Measurements from ENCODE around the gene AUTS2.
"Not testable (repeated sequence)": the region's sequence is repeated elsewhere in the genome, so short reads cannot be mapped to it uniquely, and the experiment has no call there.

The AUTS2 gene

DNA sequence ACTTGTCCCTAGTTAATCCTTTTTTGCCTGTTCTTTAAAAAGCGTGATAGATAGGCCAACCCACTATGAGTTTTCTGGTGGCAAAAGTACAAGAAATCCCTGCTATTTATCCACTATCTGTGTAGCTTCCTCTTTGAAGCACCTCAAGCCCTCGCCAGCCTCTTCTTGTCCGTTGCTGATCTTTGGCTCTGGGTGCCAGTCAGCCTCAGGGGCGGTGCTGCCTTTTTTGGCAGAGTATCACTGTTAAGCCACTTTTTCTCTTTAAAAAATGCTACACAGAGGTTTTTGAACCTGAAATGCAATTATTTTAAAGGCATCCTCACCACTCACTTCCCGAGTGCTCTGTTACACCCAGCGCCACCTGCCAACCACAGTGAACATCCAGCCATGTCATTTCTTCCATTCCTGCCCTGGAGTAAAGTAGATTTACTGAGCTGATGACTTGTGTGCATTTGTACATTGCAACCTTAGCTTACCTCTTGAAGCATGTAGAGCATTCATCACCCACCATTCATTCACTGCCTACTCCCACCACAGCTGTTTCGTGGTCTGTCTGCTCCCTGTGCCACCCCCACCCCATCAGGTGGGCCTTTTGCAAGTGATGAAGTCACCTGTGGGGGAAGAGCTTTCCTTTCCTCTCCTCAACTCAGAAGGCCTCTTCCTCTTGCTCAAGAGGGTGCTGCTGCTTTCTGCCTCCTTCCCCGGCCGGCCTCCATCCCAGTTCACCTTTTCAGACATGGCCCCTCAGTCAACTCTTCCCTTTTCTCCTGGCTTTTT, 1119.5 kb downstream of the AUTS2 start:
- DNase-seq (ENCODE audit: low read depth), result no peak

DNA sequence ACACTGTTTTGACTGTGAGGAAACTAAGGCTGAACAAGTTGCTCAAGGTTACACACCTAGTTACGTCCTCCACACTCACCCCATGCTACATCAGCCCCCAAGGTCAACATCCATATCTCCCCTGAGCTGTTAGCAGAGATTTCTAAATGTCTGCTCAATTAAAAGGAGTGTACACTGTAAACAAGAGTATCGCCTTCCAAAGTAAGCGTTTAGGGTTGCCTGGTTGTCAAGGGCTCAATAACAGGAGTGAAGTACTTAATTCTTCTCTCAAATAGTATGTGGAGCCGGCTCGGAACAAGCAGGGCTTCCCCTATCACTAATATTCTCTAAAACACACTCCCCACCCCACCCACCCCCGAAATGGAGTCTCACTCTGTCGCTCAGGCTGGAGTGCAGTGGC, 1120.8 kb downstream of the AUTS2 start:
- DNase-seq (ENCODE audit: low read depth), result no peak

DNA sequence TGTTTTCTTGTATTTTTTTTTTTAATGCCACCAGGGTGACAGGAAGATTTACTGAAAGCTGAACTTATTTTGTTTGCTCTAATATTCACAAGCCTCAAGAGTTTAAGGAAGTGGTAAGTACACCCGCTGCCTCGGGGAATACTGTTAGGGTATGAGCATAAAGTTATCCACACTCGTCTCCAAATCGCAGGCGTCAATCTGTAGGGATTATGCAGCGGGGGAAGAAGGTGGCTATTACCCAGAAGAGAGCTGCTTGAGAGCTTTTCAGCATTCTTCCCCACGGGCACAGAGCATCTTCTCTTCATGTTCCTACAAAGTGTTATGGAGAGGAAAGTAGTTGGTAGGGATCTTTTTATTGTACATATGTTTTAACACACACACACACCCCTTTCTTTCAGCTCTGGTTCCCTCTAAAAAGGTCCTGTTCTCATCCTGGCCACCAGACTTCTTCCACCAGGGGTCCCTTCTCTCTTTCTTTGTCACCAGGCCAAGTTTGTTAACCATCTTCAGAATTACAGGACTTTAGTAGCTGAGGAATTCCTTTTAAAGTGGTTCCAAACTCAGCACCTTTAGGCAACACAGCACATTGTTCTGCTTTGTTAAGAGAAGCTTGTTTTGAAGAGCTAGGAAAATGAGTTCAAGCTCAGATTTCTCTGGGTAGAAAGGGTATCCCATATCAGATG, 1122.1 kb downstream of the AUTS2 start:
- DNase-seq (ENCODE audit: low read depth), result no peak

DNA sequence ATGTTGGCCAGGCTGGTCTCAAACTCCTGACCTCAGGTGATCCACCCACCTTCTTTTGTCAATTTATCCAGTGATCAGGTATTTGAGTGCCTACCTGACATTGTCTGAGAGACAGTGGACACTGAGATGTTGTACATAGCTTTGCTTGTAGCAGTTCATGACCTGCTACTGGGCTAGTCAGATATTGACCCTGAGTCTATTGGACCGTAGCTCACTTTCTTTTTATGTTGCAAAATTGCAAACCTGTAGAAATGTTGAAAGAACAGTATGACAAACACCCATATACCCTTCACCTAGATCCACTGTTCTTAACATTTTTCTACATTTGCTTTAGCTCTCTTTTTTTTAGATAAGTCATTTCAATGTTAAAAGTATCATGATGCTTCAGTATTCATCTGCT, 1123.2 kb downstream of the AUTS2 start:
- no peak for DNase-seq (ENCODE audit: low read depth)

DNA sequence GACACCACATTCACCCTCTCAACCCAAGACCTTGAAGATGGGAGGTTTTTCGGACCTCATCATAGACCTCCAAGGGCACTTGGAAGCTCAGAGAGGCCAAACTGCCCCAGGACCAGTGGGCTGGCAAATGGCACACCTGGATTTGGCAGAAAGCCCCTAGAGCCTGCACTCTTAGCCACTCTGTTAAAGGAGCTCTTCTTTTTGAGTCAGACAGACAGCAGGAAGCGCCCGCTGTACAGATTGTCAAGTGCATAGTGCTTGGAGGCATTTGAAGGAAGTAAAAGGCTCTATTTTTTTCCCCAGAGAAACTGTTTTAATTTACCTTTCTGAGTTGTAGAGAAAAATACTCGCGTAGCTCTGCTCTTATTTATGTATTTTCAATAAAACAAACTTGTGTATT, 1125.1 kb downstream of the AUTS2 start:
- no peak for DNase-seq (ENCODE audit: low read depth)

DNA sequence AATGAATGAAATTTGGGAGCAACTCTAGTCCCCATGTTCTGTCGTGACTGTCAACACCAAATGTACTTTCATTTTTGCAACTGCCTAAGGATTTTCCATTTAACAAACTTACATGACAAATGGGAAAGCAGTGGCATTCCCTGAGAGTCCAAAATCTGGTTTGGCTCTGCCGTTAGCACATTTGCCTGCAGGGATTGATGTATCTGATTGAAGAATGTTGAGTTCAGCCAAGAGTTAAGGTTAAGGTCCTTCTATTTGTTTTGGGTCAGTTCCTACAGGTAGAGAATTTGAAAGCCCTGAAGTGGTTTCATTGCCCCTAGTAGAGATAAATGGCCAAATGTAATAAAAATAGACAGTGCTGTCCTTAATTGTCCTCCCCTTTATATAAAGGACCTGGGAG, 1127.2 kb downstream of the AUTS2 start:
- no peak for DNase-seq (ENCODE audit: low read depth)

DNA sequence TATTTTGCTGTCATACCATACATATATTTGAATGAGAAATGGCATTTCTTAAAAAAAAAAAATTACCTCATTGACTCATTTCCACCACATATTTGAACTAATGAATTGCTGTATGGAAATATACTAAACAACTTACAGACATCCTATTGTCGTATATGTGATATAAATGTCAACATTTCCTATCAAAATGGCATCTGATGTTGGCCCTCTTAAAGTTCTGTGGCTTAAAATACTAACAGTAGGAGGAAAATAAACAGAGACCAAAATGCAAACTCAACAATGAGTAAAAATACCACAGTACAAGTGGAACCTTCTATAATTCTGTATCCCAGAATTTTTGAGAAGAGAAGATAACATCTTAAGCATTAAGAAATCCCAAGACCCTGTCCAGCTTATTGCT, 1128.0 kb downstream of the AUTS2 start:
- no peak for DNase-seq (ENCODE audit: low read depth)

DNA sequence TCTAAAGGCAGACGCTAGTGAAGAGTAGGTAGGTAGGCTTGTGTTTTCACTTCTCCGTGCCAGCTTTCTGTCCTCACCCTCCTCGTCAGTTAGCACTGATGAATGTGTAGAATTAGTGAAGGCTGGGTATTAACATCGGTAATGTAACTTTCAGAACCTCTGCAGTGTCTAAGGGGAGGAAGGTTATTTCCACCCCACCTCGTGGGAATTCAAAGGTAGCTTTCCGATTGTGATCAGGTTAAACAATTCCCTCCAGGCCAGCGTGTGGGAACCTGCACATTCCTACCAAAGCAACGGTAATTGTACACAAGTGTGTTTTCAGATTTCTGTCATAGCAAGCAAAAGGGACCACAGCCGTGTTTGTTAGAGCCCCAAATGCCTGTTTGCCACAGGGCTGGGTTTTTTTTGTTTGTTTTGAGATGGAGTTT, 1128.7 kb downstream of the AUTS2 start:
- no peak for DNase-seq (ENCODE audit: low read depth)

DNA sequence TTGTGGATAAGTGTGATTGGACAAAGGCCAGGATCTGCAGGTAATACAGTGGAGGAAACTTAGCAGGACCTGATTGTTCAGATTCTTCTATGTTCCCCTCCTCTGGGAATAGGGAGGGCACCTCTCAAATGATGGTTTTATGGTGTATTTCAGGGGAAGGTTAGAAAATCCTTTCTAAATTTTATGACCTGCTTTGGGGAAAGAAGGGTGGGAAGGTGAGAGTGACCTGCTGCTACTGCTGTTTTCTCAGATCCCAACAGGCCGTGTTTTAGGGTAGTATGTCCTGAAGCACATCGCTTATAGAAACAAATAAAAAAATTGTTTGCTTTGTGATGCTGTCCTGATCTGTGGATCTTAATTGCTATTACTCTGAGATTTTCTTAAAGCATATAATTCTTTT, 1129.6 kb downstream of the AUTS2 start:
- no peak for DNase-seq (ENCODE audit: low read depth)

DNA sequence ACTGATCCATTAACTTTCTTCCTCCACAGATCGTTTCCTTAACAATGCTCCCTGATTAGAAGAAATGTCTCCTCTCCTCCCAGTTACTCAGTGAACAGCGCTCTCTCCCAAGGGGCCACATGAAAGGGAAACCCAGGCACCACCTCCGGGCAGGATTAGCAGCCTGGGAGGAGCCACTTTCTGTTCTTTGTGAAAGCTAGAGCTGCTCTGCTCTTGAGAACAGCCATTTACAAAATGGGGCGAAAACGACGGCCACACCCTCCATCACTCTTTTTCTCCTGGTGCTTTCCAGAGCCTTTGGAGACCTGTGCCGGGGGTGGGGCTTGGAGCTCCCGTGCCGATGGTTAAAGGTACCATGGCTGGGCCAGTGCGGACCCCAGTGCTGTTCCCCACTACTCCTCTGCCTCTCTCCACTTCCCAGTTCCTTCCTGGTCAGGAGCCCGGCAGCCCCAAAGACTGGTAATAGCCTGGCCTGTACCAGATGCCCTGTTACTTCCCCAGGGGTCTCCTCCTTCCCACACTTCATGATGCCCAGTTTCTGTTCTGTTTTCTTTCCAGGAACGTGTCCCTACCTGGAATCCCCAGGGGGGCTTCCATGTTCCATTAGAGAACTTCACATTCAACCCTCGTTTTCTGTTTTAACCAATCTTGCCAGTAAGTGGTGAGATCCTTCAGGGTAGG, 1130.7 kb downstream of the AUTS2 start:
- no peak for DNase-seq (ENCODE audit: low read depth)

DNA sequence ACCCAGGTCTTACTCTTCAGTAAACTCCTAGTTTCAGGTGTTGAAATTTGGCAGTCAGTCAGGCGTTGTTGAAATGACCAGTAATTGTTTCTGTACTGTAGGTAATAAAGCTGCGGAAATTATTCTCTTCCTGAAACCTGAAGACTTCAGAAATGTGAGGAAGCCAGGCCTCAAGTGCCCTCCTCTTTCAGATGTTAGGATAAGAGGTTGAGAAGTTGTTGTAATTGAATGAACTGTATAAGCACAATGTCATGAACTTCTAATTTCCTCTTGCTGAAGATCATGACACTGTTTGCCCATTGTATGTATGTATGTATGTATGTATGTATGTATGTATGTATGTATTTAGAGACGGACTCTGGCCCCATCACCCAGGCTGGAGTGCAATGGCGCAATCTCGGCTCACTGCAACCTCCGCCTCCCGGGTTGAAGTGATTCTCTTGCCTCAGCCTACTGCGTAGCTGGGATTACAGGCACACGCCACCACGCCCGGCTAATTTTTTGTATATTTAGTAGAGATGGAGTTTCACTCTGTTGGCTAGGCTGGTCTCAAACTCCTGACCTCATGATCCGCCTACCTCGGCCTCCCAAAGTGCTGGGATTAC, 1131.4 kb downstream of the AUTS2 start:
- DNase-seq (ENCODE audit: low read depth), result not testable (repeated sequence)

DNA sequence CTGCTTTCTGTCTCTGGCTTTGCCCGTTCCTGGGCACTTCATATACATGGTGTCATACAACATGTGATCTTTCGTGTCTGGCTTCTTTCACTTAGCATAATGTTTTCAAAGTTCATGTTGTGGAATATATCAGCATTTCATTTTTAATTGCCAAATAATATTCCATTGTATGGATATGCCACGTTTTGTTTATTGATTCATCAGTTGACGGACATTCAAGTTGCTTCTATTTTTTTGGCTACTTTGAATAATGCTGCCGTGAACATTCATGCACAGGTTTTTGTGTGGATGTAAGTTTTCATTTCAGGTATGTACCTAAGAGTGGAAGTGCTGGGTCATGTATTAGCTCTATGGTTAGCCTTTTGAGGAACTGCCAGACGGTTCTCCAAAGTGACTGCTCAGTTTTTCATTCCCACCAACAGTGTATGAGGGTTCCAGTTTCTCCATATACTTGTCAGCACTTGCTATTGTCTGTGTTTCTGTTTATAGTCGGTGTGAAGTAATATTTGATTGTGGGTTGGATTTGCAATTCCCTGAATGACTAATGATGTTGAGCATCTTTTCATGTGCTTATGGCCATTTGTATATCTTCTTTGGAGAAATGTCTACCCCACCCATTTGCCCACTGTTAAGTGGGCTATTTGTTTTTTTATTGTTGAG, 1132.3 kb downstream of the AUTS2 start:
- no peak for DNase-seq (ENCODE audit: low read depth)

DNA sequence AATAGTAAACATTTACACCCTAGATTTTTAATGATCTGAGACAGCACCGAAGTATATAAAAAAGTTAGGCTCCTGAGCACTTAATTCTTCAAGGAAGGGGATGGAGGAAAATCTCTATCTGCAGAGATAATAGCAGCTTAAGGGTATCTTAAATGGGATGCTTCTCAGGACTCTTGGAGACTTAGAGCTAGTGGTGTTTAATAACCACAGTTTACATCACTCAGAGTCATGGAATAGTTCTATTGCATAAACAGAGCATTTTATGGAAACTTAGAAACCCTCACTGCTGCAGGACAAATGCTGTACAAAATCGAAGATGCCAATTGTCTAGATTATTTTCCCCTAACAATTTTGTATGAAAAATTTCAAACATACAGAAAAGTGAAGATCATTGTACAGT, 1134.8 kb downstream of the AUTS2 start:
- DNase-seq (ENCODE audit: low read depth), result no peak

DNA sequence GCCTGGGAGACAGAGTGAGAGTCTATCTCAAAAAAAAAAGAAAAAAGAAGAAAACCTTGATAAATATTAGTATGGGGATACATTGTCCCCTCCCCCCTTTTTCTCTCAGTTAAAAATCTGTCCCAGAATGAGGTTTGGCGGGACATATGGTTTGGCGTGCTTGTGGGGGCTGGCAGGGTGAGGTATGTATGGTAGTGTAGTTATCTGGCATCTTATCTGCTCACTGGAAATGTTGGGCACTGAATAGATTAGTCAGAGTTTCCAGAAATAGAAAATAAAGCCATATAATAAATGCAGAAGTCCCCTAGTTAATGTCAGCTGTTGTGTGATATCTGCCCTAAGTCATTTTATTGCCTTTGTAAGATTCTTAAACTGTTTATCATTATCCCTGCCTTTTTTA, 1136.1 kb downstream of the AUTS2 start:
- no peak for DNase-seq (ENCODE audit: low read depth)

DNA sequence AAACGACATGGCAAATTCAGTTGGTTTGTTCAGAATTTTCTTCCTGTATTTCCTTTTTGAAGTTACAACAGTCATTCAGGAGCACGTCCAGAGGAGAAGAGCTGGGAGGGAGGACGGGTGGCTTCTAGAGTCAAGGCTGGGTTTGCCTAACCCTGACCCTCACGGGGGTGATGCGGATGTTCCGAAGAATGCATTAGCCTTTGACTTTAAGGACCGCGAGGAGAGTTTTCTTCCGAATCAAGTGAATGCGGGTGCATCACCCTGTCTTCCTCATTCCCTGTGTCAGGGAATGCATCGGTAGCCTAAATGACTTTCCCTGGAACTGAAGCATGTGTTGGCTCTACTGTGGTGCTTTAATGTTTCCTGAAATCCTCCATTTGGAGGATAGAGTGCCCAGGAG, 1137.0 kb downstream of the AUTS2 start:
- DNase-seq (ENCODE audit: low read depth), result no peak

DNA sequence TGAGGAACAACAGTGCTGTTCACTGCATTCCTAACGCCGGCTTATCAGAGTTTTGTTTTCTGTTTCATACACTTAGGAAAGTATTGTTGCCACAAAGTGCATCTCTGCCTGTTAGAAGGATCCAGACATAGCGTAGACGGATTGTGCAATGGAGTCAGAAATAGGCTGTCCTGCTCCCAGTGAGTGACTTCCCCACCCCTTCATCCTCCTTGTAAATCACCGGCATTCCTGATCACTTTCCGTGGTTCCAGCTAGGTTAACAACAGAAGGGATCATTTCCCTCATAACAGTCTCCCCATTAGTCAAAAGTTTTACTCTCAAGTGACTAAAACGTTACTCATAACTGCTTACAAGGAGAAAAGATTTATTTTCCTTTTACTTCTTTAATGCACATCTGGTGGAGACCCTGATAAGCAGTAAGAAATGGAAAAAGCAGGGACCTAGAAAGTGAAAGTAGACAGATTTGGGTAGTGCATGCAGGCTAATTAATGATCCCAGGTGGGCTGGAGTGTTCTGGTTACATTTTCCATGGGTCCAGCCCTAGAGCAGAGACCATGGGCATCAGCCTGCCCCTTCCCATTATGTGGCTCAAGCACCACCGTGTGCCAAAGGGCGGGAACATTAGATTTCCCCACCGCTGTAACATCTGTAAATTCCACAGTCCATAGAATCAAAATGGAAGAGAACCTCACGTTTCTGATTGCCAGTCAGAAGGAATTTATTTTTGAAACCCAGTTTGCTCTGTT, 1138.6 kb downstream of the AUTS2 start:
- DNase-seq (ENCODE audit: low read depth), result peak; percentile 35

DNA sequence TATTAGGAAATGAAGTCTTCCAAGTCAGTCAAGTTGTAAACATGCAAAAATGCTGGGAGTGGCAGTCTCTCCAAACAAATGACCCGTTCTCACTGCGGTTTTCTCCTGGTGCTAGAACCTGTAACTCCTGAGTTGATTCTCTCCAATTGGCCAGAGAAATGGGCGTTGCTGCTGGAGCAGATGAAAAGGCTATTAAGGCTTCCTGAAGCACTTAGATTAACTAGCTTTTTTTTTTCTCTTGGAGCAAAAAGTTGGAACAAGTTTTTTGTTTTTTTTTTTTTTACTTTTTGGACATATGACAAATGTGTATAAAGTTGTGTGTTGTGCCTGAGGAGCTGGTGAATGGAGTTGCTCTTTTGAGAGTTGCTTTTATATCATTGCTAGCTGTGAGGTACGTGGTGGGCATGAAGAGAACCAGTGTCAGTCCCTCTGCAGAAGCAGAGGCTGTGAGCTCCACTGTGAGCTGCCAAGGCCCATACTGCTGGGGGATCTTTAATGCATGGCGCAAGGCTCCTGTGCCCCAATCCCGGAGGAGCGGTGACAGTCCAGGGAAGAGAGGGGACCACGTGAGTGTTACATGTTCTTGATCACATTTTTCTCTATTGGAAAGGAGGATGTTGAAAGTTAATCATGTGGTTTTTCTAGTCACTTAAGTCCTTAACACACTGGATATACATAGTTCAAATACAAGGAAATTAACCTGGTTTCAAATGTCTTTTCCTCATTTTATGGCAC, 1140.0 kb downstream of the AUTS2 start:
- DNase-seq (ENCODE audit: low read depth), result peak; percentile 8

DNA sequence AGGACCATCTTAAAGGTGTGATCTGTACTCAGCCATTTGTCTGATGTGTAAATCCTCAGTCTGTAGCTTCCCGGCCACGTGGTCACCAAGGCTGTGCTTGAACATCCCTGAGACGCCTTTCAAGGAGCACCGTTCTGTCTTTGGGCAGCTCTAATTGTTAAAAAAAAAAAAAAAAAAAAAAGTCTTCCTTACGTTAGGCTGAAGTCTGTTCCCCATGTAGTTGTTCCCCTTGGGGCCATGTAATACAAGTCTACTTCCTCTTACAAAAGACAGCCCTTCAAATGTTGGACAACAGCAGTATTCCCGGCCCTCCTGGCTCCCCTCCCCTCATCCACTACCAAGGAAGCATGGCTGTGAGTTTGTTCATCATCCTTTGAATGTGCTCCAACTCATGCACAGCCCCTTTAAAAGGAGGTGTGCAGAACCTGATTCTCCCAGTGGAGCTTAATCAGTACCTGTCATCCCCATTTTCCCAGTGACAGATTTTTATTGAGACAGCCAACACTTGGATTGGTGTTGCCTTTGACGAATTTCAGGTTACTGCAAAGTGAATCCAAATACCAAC, 1141.5 kb downstream of the AUTS2 start:
- DNase-seq (ENCODE audit: low read depth), result no peak

DNA sequence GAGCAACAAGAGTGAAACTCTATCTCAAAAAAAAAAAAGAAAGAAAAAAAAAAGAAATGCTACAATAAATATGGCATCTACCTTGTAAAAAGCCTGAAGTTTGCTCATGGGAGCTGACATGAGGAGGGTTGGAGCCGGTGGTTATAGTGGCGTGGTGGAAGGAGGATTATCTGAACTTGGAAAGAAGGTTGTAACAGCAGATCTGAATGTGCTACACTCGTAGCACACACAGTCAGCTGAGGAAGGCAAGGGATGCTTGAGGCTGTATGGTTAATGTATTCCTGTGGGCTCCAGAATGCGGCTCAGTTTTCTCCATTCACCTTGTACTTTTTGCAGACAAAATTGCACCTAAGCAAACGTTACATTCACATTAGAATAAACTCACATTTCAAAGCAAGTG, 1143.4 kb downstream of the AUTS2 start:
- DNase-seq (ENCODE audit: low read depth), result no peak

DNA sequence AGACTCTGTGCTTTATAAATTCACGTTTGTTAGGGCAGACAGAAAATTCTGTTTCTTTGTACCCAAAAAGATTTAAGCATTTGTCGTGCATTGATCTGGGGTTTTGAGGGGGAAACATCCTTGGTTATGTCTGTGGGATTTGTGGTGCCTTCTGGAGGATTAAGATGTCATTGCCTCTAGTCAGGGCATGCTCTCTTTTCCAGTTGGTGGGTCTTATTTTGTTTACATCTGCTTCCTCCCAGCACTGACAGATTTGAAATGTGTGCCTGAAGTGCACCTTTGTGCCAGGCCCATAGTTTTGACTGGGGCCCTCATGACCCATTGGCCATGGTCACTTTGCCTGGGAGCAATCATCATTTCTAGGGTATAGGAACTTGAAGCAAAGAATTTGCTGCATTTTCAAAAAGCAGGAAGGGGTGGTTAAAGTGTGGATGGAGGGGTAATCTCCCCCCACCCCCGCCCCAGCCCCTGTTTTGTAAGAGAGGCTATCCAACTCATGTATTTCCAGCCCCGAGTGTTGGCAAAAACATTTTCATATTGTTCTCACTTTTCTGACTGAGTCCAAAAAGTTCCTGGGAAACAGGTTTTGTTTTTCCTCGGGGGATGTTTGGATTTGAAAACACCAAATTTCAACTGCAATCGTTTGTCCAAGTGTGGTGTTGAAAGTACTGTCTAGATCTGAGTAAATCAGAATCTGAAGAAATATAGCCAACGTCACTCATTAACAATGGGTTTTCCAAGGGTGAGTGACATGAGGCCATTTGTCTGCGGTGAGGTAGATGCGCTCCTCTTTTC, 1145.5 kb downstream of the AUTS2 start:
- no peak for DNase-seq (ENCODE audit: low read depth)

Measured in GM04504 (cell line).